IMR-90 (cell line): ENCODE data around the gene DCUN1D4. TPM values are rescaled to one million over a fixed set of nuclear protein-coding genes. Genes with fewer than 3 reads are reported as not detected.

ENCODE experiments used
- ATAC-seq: fragments of 200-7000 bp; cut with Tn5 transposase; 2 replicates; pipeline ENCODE4 v1.9.1; 2020; ENCODE audit warnings: low read depth, mild to moderate bottlenecking, moderate library complexity
- BruUV-seq: library from RNA; stranded (reverse); fragments of 400-500 nt; replicated peaks from 2 replicates; lab custom pipeline; 2021; lab: Mats Ljungman, UMichigan
- CTCF ChIA-PET: fragments of 300-600 bp; formaldehyde crosslinking; extraction: SDS; loops from one replicate; lab custom pipeline; 2021; ENCODE audit warnings: antibody characterized with exemption; lab: Yijun Ruan, JAX
- POLR2A ChIA-PET: fragments of 300-600 bp; sonication (Branson Sonifier 250); formaldehyde crosslinking; loops from one replicate; lab custom pipeline; 2022; ENCODE audit warnings: antibody characterized with exemption; ENCODE audit not compliant: unreplicated experiment; lab: Charles Lee
- DNase-seq: peaks from one replicate; pipeline ENCODE4 v3.0.0; 2013
- H2AFZ ChIP-seq: replicated peaks from 2 replicates; pipeline ENCODE3; 2013; ENCODE audit warnings: low read length, mild to moderate bottlenecking; ENCODE audit not compliant: poor library complexity
- H2AK5ac ChIP-seq: 2 replicates; pipeline ENCODE4 v1.6.1; 2013; ENCODE audit warnings: low read depth, low read length, inconsistent platforms
- H2AK9ac ChIP-seq: replicated peaks from 2 replicates; pipeline ENCODE3; 2013; ENCODE audit warnings: mild to moderate bottlenecking, low read depth, low read length, moderate library complexity; ENCODE audit not compliant: poor library complexity
- H2BK120ac ChIP-seq: 2 replicates; pipeline ENCODE4 v1.6.1; 2013; ENCODE audit warnings: low read depth, low read length, inconsistent platforms
- H2BK15ac ChIP-seq: 3 replicates; pipeline ENCODE4 v1.6.1; 2013; ENCODE audit warnings: low read depth, low read length, inconsistent platforms
- H2BK20ac ChIP-seq: 2 replicates; pipeline ENCODE4 v1.6.1; 2013; ENCODE audit warnings: low read depth, mild to moderate bottlenecking, inconsistent platforms, low read length, moderate library complexity
- H2BK5ac ChIP-seq: 2 replicates; pipeline ENCODE4 v1.6.1; 2013; ENCODE audit warnings: mild to moderate bottlenecking, low read depth, low read length, inconsistent platforms; ENCODE audit not compliant: poor library complexity, severe bottlenecking
- H3K14ac ChIP-seq: replicated peaks from 2 replicates; pipeline ENCODE4 v1.6.1; 2013; ENCODE audit warnings: low read depth, low read length, inconsistent platforms
- H3K18ac ChIP-seq: 2 replicates; pipeline ENCODE4 v1.6.1; 2013; ENCODE audit warnings: low read depth, low read length, control low read depth
- H3K23ac ChIP-seq: 2 replicates; pipeline ENCODE4 v1.6.1; 2013; ENCODE audit warnings: low read depth, low read length, inconsistent platforms
- H3K27ac ChIP-seq: 2 replicates; pipeline ENCODE4 v1.5.1; 2013; ENCODE audit warnings: mild to moderate bottlenecking, control low read depth, low read length; ENCODE audit not compliant: insufficient read depth
- H3K27me3 ChIP-seq: 2 replicates; pipeline ENCODE4 v1.6.1; 2013; ENCODE audit warnings: low read length; ENCODE audit not compliant: control insufficient read depth, insufficient read depth
- H3K36me3 ChIP-seq: 2 replicates; pipeline ENCODE4 v1.6.1; 2013; ENCODE audit warnings: low read length, mixed read lengths; ENCODE audit not compliant: control insufficient read depth, insufficient read depth
- H3K4ac ChIP-seq: 2 replicates; pipeline ENCODE4 v1.6.1; 2013; ENCODE audit warnings: low read depth, low read length, inconsistent platforms
- H3K4me1 ChIP-seq: 2 replicates; pipeline ENCODE4 v1.6.1; 2013; ENCODE audit warnings: low read length, mixed read lengths; ENCODE audit not compliant: control insufficient read depth, insufficient read depth
- H3K4me2 ChIP-seq: 2 replicates; pipeline ENCODE4 v1.6.1; 2013; ENCODE audit warnings: low read depth, mild to moderate bottlenecking, control low read depth, low read length, moderate library complexity
- H3K4me3 ChIP-seq: 2 replicates; pipeline ENCODE4 v1.5.1; 2013; ENCODE audit warnings: low read depth, mild to moderate bottlenecking, control low read depth, low read length, moderate library complexity; ENCODE audit not compliant: insufficient read depth
- H3K56ac ChIP-seq: 2 replicates; pipeline ENCODE4 v1.6.1; 2013; ENCODE audit warnings: low read length, inconsistent platforms; ENCODE audit not compliant: insufficient read depth; ENCODE audit errors: extremely low read depth
- H3K79me1 ChIP-seq, 2 experiments: 2 replicates each; pipeline ENCODE4 v1.6.1; 2013; ENCODE audit warnings: low read length in 2 of 2, inconsistent platforms in 1 of 2, low read depth in 1 of 2
- H3K9ac ChIP-seq: 2 replicates; pipeline ENCODE4 v1.6.1; 2013; ENCODE audit warnings: low read depth, low read length, control low read depth
- H3K9me1 ChIP-seq: 2 replicates; pipeline ENCODE4 v1.6.1; 2013; ENCODE audit warnings: low read length, inconsistent platforms; ENCODE audit not compliant: insufficient read depth
- H3K9me3 ChIP-seq: 2 replicates; pipeline ENCODE4 v1.6.1; 2013; ENCODE audit warnings: low read length; ENCODE audit not compliant: control insufficient read depth, insufficient read depth
- H4K20me1 ChIP-seq: 2 replicates; pipeline ENCODE4 v1.6.1; 2013; ENCODE audit warnings: low read length, inconsistent platforms; ENCODE audit not compliant: insufficient read depth
- H4K5ac ChIP-seq: 2 replicates; pipeline ENCODE4 v1.6.1; 2013; ENCODE audit warnings: mild to moderate bottlenecking, low read depth, low read length, control low read depth
- H4K8ac ChIP-seq, 2 experiments: 2 replicates each; pipeline ENCODE4 v1.6.1; 2013; ENCODE audit warnings: low read depth in 2 of 2, low read length in 2 of 2, control low read depth in 1 of 2, inconsistent platforms in 1 of 2
- H4K91ac ChIP-seq: 2 replicates; pipeline ENCODE4 v1.6.1; 2013; ENCODE audit warnings: low read depth, low read length, inconsistent platforms; ENCODE audit not compliant: insufficient read depth
- BHLHE40 ChIP-seq: fragments of 150-350 bp; IDR thresholded peaks from 2 replicates; pipeline ENCODE4 v1.6.1; 2016; ENCODE audit warnings: mild to moderate bottlenecking, low read depth, low read length
- CEBPB ChIP-seq: IDR thresholded peaks from 2 replicates; pipeline ENCODE4 v1.6.1; 2012; ENCODE audit warnings: low read depth, low read length, improper control_type of control experiment
- CHD1 ChIP-seq: IDR thresholded peaks from 2 replicates; pipeline ENCODE4 v1.6.1; 2012; ENCODE audit warnings: low read depth, low read length, improper control_type of control experiment
- CTCF ChIP-seq: conservative IDR thresholded peaks from 2 replicates; pipeline ENCODE4 v1.5.1; 2012; ENCODE audit warnings: mild to moderate bottlenecking, low read depth, low read length, improper control_type of control experiment
- FOS ChIP-seq: fragments of 150-350 bp; IDR thresholded peaks from 2 replicates; pipeline ENCODE4 v1.6.1; 2016; ENCODE audit warnings: low read depth, low read length
- MAFK ChIP-seq: IDR thresholded peaks from 2 replicates; pipeline ENCODE4 v1.6.1; 2012; ENCODE audit warnings: low read depth, low read length, improper control_type of control experiment
- MAZ ChIP-seq: IDR thresholded peaks from 2 replicates; pipeline ENCODE4 v1.6.1; 2012; ENCODE audit warnings: low read depth, mild to moderate bottlenecking, low read length, improper control_type of control experiment, moderate library complexity, borderline replicate concordance
- MXI1 ChIP-seq: IDR thresholded peaks from 2 replicates; pipeline ENCODE4 v1.6.1; 2012; ENCODE audit warnings: low read depth, mild to moderate bottlenecking, low read length, moderate library complexity, borderline replicate concordance
- NFE2L2 ChIP-seq: fragments of 150-350 bp; IDR thresholded peaks from 2 replicates; pipeline ENCODE4 v1.6.1; 2016; ENCODE audit warnings: low read depth, mild to moderate bottlenecking, low read length
- POLR2A ChIP-seq: IDR thresholded peaks from 2 replicates; pipeline ENCODE4 v1.6.1; 2012; ENCODE audit warnings: mild to moderate bottlenecking, low read depth, low read length
- RAD21 ChIP-seq: IDR thresholded peaks from 2 replicates; pipeline ENCODE4 v1.6.1; 2012; ENCODE audit warnings: low read length, improper control_type of control experiment
- RCOR1 ChIP-seq: IDR thresholded peaks from 2 replicates; pipeline ENCODE4 v1.6.1; 2012; ENCODE audit warnings: mild to moderate bottlenecking, low read length, improper control_type of control experiment; ENCODE audit not compliant: insufficient replicate concordance
- RFX5 ChIP-seq: IDR thresholded peaks from 2 replicates; pipeline ENCODE4 v1.8.0; 2012; ENCODE audit warnings: low read depth, mild to moderate bottlenecking, low read length, moderate library complexity
- SMC3 ChIP-seq: fragments of 150-350 bp; IDR thresholded peaks from 2 replicates; pipeline ENCODE4 v1.6.1; 2016; ENCODE audit warnings: low read depth, mild to moderate bottlenecking, antibody characterized with exemption, low read length, moderate library complexity
- dilution Hi-C: fragments of 300-500 bp; cut with HindIII; formaldehyde crosslinking; loops from one replicate; pipeline ENCODE4 v1.14.3; 2018; ENCODE audit warnings: low sequenced_read_pairs; ENCODE audit not compliant: unreplicated experiment
- in situ Hi-C: fragments of 300-500 bp; cut with MboI; formaldehyde crosslinking; loops from 3 replicates; pipeline ENCODE4 v1.14.3; 2019; ENCODE audit warnings: low sequenced_read_pairs, inconsistent platforms, mixed read lengths
- intact Hi-C: fragments of 100-400 bp; cut with micrococcal nuclease; formaldehyde crosslinking; loops from 2 replicates; pipeline ENCODE4 v1.10.0; 2022
- polyA plus RNA-seq, 3 experiments: library from polyadenylated mRNA; depleted of rRNA; stranded (reverse); fragments of >200 nt; gene quantifications; 2 replicates each; pipeline ENCODE4 v1.2.3, GENCODE V29; 2012; ENCODE audit warnings: low replicate concordance in 1 of 3
- total RNA-seq: library from RNA; depleted of rRNA; stranded (reverse); fragments of >200 nt; gene quantifications from 2 replicates; pipeline ENCODE4 v1.2.3, GENCODE V29; 2012
- TF ChIP-seq, protein P1 (sequence below): fragments of 150-350 bp; IDR thresholded peaks from 2 replicates; pipeline ENCODE4 v1.6.1; 2016; ENCODE audit warnings: low read depth, mild to moderate bottlenecking, low read length, moderate library complexity, borderline replicate concordance
- TF ChIP-seq, protein P2 (sequence below): fragments of 150-350 bp; IDR thresholded peaks from 2 replicates; pipeline ENCODE4 v1.6.1; 2017; ENCODE audit warnings: mild to moderate bottlenecking, antibody characterized with exemption, low read length, low read depth

The DCUN1D4 gene
- total and polyA plus RNA-seq, 2 of the 4 experiments (the other 2 are of a cell fraction), result 31.0 to 44.3 TPM

DNA sequence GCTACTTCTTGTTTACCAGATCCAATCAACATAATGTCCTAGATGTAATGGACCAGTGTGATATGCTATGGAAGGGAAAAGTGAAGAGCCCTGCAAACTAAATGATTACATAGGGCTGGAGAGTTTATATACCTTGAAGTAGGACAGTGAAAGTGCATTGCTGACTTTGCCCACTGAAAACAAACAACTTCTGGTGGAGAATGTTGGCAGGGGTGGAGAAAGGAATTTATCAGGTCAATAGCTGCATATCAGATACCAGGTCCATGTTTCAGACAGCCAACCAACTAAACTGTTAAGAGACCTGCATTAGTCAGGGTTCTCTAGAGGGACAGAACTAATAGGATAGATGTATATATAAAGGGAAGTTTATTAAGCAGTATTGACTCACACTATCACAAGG lies 82.4 kb downstream of the DCUN1D4 start:
- no peaks in the 10 kb centered on the region for H3K79me1 ChIP-seq
- no peak overlapping the region for H2AK9ac ChIP-seq
- H2BK120ac ChIP-seq, result no peak overlapping the region
- no peak overlapping the region for H2BK15ac ChIP-seq
- no peak overlapping the region for H4K8ac ChIP-seq
- no peak overlapping the region for H4K5ac ChIP-seq
- no peaks in the 10 kb centered on the region for H4K20me1 ChIP-seq
- no peak overlapping the region for H2AK5ac ChIP-seq
- no peak overlapping the region for H3K56ac ChIP-seq
- dilution Hi-C loops (no loop called here), intact Hi-C loops (no loop called here), in situ Hi-C loops (no loop called here)
- ChIA-PET CTCF (interaction anchor here (0.8 kb wide), 1 partner anchor 128 kb away, joined by 3 read pairs; no protein-coding TSS in a partner anchor), POLR2A (no interaction called here)
- BruUV-seq, result no TSS peak
- H3K4me1 ChIP-seq, result no peaks in the 10 kb centered on the region
- no peak overlapping the region for H4K91ac ChIP-seq
- H2BK20ac ChIP-seq, result no peak overlapping the region
- H3K14ac ChIP-seq, result no peak overlapping the region
- H3K18ac ChIP-seq, result no peak overlapping the region
- no peaks in the 10 kb centered on the region for H3K36me3 ChIP-seq
- H3K23ac ChIP-seq, result no peak overlapping the region
- TF ChIP-seq MAFK (no peak), NFE2L2 (no peak), MAZ (no peak), CTCF (no peak), MXI1 (no peak), CHD1 (no peak), SMC3 (no peak), CEBPB (no peak), RFX5 (no peak), POLR2A (no peak), BHLHE40 (no peak), RCOR1 (no peak), RAD21 (no peak), FOS (no peak)
- TF ChIP-seq, protein P1, sequence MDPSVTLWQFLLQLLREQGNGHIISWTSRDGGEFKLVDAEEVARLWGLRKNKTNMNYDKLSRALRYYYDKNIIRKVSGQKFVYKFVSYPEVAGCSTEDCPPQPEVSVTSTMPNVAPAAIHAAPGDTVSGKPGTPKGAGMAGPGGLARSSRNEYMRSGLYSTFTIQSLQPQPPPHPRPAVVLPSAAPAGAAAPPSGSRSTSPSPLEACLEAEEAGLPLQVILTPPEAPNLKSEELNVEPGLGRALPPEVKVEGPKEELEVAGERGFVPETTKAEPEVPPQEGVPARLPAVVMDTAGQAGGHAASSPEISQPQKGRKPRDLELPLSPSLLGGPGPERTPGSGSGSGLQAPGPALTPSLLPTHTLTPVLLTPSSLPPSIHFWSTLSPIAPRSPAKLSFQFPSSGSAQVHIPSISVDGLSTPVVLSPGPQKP, result no peak
- TF ChIP-seq, protein P2, sequence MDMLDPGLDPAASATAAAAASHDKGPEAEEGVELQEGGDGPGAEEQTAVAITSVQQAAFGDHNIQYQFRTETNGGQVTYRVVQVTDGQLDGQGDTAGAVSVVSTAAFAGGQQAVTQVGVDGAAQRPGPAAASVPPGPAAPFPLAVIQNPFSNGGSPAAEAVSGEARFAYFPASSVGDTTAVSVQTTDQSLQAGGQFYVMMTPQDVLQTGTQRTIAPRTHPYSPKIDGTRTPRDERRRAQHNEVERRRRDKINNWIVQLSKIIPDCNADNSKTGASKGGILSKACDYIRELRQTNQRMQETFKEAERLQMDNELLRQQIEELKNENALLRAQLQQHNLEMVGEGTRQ, result no peak
- DNase-seq (no peak), ATAC-seq (no peak)
- no peak overlapping the region for H3K4ac ChIP-seq
- no peak overlapping the region for H3K9ac ChIP-seq
- no peak overlapping the region for H3K4me3 ChIP-seq
- H3K9me3 ChIP-seq, result no peaks in the 10 kb centered on the region
- H3K27ac ChIP-seq, result no peak overlapping the region
- H2AFZ ChIP-seq, result no peak overlapping the region
- H2BK5ac ChIP-seq, result no peak overlapping the region
- H3K27me3 ChIP-seq, result no peaks in the 10 kb centered on the region
- no peak overlapping the region for H3K4me2 ChIP-seq
- no peaks in the 10 kb centered on the region for H3K9me1 ChIP-seq
